GM18867 (cell line): ENCODE results near the gene ALG9.

Experiments used
- ATAC-seq: cut with Tn5 transposase; IDR thresholded peaks from one replicate; pipeline ENCODE4 v1.9.1; 2021; ENCODE audit warnings: mild to moderate bottlenecking, moderate library complexity; ENCODE audit not compliant: unreplicated experiment

ALG9 gene

DNA sequence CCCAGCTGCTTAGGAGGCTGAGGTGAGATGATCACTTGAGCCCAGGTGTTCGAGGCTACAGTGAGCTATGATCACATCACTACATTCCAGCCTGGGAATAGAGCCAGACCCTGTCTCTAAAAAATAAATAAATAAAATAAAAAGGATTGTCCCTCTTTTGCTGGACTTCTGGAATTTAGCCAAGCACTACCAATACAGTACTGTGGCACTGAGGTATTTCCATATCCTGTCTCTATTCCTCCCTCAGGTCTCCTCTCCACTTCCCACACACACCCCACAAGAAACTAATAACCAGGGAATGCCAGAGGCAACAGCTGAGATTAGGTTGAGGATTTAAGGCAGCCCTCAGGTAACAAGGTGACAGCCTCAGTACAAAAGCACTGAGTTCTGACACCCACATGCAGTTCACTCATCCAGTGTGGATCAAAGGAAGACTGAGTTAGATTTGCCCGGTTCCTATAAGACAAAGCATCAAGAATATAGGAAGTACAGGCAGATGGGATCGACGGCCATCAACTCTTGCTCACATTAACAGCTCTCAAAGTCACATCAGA lies 100.7 kb downstream of the ALG9 start:
- ATAC-seq: no peak

DNA sequence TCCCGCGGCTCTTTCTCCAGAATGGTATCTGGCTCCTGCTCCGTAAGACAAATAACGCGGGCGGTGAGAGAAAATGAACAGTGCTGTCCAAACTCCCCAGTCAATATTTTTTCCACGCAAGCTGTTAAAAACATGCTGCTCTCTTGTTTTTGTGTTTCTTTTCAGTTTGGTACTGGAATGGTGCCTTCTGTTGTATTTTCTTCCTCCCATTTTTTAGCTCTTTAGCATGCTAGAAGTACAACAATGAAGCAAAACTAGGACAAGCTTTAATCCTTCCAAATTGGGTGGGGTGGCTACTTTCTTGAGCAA lies 104.6 kb downstream of the ALG9 start:
- no peak for ATAC-seq

DNA sequence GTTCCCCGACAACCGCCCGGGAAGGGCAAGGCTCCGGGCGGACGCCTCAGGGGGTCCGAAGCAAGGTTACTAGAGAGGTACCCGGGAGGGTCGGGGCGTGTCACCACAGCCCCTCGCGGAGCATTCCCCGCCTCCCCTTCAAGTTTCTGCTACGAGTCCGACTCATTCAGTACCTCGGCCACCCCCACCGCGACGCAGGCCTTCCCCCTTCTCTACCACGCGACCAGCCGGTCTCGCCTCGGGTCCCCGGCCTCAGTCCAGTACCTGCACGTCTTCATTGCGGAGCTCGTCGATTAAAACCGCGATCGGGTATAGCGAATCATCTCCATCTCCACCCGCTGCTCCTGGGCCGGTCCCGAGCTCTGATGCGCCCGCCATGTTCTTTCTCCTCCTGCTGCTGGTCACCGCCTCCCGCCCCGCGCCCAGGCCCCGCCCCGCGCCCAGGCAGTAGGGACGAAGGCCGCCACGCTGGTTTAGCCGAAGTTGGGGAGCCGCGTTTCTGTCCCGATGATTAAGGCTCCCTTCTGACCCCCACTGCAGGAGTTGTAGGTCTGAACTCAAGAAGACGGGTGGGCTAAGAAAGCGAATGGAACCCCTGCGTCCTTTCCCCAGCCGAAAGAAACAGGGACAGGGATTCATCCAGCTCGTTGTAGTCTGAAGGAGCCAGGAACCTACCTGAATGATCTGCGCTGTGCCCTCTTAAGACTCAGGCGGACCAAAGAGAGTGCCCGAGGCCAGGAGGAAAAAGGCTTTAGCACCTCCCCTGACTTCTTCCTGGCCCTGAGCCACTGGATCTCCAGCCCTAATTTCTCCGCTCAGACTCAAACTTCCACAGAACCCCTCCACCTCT lies 105.2 kb downstream of the ALG9 start, which contains the start of gene PPP2R1B:
Gene PPP2R1B, minus strand, starts transcription at position 406 of the 850 bp plus-strand sequence. Its CDS starts 28 bp downstream, at position 378.
- ATAC-seq: peak; percentile 91

DNA sequence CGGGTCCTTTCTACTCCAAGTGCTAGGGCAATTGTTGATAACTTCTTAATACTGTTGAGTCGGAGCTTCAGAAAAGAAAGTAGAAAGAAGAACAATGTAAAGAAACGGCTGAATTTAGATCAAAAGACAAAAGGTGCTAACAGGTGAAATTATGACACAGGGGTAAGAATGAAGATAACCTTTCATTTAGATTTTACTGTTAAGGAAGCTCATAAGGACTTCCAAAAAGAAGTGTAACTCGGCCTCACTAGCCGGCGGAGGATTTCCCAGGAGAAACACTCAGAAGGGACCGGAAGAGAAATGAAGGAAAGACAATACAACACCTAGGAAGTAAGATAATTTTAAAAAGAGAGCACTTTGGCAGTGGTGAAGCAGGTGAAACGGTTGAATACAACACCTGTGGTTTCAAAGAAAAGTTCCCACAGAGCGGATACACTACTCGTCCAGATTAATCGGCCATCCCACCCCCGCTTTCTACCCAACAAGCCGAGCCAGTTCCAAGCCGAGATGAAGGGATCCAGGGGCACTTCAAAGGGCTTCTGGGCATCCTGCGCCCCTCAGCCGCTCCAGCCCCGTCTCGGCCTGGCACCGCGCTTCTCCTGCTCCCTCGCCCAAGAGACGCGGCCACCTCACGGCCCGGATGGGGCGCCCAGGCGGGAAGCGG lies 105.9 kb downstream of the ALG9 start:
- ATAC-seq: peak; percentile 44

DNA sequence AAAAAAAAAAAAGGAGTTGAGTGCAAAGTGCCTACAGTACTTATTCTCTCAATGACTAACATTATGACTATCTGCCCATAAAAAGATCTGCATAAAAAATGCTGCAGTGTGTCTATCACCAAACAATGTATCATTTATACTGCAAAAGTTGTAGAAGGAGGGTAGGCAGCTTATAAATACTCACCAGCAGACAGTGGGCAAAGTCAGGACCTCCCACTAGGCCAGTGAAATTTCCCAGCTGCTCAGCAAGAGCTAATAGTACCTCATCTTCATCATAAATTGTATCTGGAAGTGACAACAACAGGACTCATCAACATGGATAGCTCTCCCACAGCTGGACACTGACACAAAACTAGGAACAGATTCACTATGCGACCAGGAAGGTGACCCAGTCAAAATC lies 106.8 kb downstream of the ALG9 start:
- ATAC-seq: no peak

DNA sequence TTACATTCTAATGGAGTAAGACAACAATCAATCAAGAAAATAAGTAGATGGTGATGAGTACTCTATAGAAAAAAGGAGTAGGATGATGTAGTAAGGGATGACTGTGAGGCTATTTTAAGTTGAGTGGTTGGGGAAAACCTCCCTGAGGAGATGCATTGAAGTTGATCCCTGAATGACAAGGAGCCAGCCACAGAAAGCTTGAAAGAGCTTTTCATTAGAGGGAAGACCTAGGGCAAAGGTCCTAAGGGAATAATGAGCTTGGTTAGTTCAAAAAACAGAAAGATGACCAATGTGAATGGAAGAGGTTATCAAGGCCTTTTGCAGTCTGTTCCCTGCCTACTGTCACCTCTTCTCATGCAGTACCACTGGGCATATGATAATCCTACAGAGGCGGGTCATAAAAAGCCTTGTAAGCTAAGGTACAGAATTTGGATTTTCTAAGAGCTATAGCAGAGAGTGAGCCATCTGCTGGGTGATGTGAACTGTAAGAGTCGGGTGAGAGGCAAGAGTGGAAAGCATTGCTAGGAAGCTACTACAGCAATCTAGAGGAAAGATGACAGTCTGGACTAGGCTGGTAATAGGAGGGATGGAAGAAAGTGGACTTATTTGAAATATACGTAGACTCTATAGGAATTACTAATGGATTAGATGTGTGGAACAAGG lies 108.3 kb downstream of the ALG9 start:
- no peak for ATAC-seq

DNA sequence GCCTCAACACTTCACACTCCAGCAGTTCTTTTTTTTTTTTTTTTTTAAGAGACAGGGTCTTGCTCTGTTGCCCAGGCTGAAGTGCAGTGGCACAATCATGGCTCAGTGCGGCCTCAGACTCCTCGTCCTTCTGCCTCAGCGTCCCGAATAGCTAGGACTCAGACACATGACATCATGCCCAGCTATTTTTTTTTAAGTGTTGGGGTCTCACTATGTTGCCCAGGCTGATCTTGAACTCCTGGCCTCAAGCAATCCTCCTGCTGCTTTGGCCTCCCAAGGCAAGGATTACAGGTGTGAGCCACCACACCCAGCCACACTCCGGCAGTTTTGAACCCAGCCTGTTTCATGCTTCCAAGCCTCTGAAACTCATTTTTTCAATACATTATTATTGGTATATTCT lies 108.9 kb downstream of the ALG9 start:
- no peak for ATAC-seq

DNA sequence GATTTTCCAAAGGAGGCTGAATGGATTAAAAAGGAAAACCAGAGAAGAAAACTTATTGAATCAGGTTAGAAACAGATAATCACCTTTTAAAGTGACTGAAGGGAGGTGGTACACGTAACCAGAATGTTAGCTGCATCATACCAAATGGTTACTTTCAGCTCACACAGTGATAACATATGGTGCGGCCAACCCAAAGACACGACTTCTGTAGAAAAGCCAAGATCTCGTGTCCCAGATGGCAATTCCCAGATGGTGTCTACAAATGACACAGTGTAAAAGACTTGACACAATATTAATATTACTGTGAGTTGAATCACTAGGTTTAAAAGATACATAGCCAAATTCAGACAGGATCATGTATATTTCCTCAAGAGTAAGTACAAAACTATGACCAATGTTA lies 110.3 kb downstream of the ALG9 start:
- ATAC-seq: no peak

DNA sequence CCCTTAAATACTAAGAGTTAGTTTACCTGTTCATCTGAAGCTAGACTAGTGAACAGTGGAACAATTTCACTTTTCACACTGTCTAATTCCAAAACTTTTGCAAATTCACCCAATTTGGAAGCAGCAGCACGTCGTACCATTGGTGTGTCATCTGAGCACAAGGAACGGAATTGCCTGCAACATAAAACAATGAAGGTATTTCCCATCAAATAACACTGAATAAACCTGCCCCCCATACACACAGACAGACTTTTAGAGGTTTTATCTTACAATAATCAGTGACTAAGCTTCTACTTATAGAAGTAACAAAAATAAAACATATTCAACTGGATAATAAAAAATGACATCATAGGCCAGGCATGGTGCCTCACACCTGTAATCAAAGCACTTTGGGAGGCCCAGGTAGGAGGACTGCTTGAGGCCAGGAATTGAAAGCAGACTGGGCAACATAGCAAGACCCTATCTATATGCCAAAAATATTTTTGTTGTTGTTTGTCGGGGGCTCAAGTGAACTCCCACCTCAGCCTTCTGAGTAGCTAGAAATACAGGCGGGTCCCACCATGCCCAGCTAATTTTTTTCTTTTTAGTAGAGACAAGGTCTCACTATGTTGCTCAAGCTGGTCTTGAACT lies 111.5 kb downstream of the ALG9 start:
- no peak for ATAC-seq

DNA sequence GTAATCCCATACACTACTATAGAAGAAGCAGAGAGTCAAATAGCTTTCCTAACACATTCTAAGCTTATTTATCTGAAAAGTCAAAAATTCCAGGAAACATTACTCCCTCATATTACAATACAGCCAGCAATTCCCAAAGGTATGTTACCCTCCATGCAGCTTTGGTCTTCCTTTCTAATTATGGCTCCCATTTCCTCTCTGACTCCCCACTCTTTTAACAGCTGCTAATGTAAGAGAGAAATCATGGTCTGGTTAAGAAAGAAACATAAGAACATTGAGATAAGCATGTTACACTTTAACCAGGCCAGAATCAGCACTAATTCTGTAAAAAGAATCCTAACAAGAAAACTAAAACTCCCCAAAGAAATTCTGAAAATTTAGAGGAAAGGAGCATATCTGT lies 112.0 kb downstream of the ALG9 start:
- no peak for ATAC-seq

DNA sequence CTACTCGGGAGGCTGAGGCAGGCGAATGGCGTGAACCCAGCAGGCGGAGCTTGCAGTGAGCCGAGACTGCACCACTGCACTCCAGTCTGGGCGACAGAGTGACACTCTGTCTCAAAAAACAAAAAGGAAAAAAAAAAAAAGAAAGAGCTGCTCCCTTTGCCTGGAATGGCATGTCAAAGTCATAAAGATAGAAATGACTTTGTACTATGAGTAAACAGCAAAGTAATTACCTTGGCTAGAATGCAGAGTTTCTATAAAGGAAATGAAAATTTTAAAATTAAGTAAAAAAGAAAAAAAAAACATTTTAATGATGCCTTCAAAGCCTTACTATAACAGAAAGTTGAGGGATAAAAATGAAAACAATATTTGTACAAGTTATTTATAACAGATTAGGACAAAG lies 115.3 kb downstream of the ALG9 start:
- no peak for ATAC-seq

DNA sequence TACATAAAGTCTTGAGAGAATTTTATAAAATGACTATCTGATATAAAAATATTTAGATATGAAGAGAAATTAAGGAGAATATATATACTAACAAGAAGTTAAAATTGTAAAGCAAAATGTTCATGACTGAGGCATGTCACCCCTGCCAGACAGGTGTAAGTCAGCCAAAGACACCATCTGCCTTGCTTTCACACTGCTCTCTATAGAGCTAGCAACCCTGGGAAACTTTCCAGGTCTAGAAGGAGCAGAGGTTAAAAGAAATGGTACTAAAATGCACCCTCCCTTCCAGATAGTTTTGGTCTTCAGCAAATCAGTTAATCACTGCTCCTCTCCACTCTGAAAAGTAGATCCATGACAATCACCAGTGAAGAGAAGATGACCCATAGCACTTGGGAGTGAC lies 121.7 kb downstream of the ALG9 start:
- no peak for ATAC-seq

DNA sequence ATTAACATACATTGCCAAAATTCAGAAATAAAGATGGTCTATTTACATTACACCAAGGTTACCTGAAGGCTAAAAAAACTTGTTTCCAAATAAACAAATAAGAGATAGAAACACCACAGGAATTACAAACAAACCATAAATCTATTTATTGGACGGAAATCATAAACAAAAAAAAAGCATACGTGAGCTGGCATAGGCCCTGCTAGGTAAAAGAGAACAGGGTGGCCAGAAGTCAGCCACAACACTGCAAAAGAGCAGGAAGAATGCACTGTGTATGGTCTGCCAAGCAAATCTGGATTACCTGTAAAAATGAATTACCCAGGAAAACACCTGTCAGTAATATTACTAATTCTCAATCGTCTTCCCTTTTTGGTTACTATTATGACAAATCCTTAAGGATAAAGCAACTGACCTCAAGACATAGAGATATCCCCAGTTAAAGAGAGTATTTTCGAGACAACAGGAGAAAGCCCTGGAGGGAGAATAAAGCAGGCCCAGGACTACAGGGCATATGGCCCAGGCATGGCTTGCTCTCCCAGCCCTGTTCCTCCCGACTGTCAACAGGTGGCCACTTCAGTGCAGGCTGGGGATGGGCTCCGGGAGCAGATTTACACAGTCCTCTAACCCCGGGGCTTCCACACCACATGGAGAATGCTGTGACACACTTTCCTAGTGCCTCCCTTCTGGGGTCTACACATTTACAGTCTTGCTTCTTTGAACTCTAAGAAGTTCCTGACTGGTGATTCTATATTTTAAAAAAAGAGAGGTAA lies 123.2 kb downstream of the ALG9 start:
- ATAC-seq: no peak

DNA sequence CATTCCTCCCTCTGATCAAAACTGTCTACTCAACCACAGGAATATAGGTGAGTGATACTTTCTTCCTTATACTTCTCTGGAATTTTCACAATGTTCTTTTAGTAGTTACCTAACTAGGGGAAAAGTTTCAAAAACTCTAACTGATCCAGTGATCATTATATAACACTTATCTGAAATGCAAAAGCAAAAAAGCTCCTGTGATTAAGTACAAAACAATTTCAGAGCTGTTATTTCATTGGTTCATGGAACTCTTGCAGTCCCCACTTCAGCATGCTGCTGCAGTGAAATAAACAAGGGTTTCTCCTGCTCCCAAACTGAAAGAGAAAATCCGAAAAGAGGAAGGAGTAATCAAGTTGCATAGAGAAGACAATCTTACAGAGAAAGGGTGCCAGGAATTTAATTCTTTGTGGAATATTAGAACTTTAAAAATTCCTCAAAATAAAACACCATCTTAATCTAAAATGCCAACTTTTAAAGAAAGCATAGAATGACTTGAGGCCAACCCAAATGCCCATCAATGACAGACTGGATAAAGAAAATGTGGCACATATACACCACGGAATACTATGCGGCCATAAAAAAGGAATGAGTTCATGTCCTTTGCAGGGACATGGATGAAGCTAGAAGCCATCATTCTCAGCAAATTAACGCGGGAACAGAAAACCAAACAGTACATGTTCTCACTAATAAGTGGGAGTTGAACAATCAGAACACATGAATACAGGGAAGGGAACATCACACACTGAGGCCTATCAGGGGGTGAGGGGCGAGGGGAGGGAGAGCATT lies 125.5 kb downstream of the ALG9 start:
- ATAC-seq: no peak

DNA sequence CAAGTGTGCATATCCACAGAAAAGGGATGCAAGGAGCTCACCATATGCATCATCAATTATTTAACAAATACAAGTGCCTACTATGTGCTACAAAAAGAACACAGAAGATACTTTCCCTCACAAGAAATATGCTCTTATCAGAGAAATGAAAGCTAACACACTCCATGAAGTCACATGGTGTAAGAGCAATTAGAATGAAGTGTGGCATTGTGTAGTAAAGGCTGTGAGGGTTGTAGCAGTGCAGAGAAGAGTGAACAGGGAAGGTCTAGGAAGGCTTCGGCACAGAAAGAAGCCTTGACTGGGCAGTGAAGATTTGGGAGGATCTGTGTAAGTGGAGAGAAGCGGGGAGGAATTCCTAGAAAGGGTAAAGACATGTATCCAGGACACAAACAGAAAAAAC lies 127.7 kb downstream of the ALG9 start:
- no peak for ATAC-seq

DNA sequence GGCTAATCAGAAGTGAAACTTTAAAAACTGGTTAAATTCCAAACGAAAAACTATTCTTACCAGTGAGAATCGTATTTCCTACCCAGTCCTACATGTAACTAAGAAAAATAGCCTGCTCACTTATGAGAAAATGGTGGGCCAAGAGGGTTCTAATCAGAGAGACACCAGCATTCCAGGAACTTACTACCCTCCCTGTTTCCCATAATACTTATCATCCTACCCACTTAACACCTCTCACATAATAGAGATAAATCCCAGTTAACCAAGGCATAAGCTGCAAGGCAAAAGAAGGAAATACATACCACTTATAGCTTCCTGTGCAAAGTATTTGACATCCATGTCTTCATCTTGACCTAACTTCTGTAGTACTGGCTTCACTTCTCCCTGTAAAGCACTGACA lies 129.6 kb downstream of the ALG9 start:
- ATAC-seq: no peak

DNA sequence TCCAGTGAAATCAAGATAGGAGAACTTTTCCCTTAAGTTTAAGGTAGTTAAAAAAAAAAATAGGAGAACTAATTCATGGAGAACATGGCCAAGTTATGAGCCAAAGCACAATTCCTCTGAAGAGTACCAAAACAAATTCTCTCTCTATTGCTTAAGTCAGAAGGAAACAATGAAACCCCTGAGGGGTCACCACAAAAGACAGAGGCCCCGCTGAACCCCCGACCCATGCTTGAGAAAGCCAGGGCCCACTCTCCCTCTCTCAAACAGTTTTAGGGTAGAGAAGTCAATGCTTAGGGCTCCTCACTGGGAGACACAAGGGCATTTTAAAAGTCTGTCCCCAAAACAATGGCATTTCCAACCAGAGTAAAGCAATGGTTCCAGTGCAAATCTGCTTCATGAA lies 132.1 kb downstream of the ALG9 start:
- ATAC-seq: no peak

DNA sequence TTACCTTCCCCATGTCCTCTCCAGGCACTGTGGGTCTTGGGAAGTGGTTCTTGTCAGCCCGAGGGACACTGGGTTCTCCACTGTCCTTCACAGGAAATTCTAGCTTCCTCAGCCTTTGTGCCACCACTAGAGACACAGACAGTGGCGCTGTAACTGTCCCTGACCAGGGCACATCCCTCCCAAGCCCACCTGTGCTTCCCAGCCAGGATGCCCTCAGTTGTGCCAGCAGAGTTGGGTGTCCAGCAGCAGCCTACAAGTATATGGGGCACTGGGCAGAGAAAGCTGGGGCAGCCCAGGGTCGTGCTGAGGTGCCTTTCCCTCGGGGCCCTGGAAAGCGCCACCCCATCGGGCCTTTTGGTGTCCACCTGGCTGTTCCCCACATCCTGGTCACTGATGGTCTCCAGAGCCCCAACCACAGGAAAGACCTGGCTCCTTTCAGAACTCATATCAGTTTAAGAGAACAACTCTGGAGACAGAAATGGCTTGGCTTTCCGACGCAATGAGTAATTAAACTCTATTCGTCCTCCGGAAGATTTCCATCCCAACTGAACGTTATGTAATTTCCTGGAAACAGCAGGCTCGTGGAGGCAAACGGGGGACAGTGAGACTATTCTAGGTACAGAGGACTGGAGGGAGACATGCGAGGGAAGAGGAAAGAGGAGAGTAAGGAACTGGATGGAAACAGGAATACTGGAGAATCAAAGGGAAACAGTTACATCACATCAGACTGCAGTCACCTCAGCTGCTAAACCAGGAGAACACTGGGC lies 133.8 kb downstream of the ALG9 start:
- no peak for ATAC-seq
